Activated naive CD8-positive, alpha-beta T cell (primary cell): ENCODE measurements around the gene PCSK9.
"Not testable (repeated sequence)": the region's sequence is repeated elsewhere in the genome, so short reads cannot be mapped to it uniquely, and the experiment has no call there.

Experiments used
- H3K27ac Mint-ChIP-seq: one replicate; pipeline ENCODE4 v1.8.0; 2021; ENCODE audit warnings: mixed read lengths
- H3K27me3 Mint-ChIP-seq: one replicate; pipeline ENCODE4 v1.8.0; 2021; ENCODE audit warnings: mixed read lengths
- H3K36me3 Mint-ChIP-seq: one replicate; pipeline ENCODE4 v1.8.0; 2021; ENCODE audit warnings: mixed read lengths
- H3K4me1 Mint-ChIP-seq: one replicate; pipeline ENCODE4 v1.8.0; 2021; ENCODE audit warnings: low read depth, mixed read lengths
- H3K4me3 Mint-ChIP-seq: one replicate; pipeline ENCODE4 v1.8.0; 2021; ENCODE audit warnings: mild to moderate bottlenecking, mixed read lengths
- H3K9me3 Mint-ChIP-seq: one replicate; pipeline ENCODE4 v1.8.0; 2021; ENCODE audit warnings: low read depth, mixed read lengths

Gene PCSK9

DNA sequence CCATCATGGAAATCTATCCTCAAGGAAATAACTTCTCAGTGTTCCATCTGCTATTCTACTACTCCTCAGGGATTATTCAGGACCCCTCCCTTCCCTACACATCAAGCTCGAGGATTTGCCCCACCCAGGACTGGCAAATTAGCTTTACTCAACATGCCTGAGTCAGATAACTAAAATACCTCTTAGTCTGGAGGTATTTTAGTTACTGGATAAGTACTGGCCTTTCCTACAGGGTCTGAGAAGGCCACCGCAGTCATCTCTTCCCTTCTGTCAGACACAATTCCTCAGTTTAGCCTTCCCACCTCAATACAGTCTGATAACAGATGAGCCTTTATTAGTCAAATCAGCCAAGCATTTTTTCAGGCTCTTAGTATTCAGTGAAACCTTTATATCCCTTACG lies 12.7 kb upstream of the PCSK9 start:
- H3K4me1 Mint-ChIP-seq, H3K36me3 Mint-ChIP-seq, H3K27me3 Mint-ChIP-seq, H3K9me3 Mint-ChIP-seq, H3K4me3 Mint-ChIP-seq, H3K27ac Mint-ChIP-seq: not testable (repeated sequence)

- not testable (repeated sequence) for H3K27ac Mint-ChIP-seq, H3K4me3 Mint-ChIP-seq, H3K9me3 Mint-ChIP-seq, H3K4me1 Mint-ChIP-seq, H3K36me3 Mint-ChIP-seq
- peaks cover 14% of the 10 kb centered on the region for H3K27me3 Mint-ChIP-seq
These were observed 8.2 kb upstream of the PCSK9 start for GRCh38 chr1:55031098-55031497.

DNA sequence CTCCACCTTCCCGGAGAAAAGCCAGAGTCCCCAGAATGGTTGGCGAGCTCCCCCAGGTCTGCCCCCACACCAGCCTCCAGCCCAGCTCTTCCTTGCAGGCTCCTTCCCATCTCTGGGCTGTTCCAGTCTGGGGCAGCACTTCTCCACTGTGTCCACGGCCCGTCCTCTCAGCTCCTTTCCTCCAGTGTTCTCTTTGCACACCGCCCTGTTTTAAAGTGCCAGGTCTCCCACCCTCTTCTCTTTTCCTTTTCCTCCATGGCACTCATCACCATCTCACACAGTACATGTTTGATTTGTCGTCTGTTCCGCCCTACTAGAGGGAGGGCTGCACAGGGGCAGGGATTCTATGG lies 6.1 kb upstream of the PCSK9 start:
- Mint-ChIP-seq H3K9me3 (no peaks in the 10 kb centered on the region), H3K4me1 (no peaks in the 10 kb centered on the region), H3K27ac (no peak overlapping the region), H3K4me3 (no peak overlapping the region), H3K36me3 (no peaks in the 10 kb centered on the region), H3K27me3 (peaks cover 25% of the 10 kb centered on the region)

- H3K4me1 Mint-ChIP-seq = no peaks in the 10 kb centered on the region
- no peaks in the 10 kb centered on the region for H3K36me3 Mint-ChIP-seq
- peaks cover 29% of the 10 kb centered on the region for H3K27me3 Mint-ChIP-seq
- no peak overlapping the region for H3K27ac Mint-ChIP-seq
- no peak overlapping the region for H3K4me3 Mint-ChIP-seq
- H3K9me3 Mint-ChIP-seq = no peaks in the 10 kb centered on the region
These were observed 4.7 kb upstream of the PCSK9 start for GRCh38 chr1:55034476-55035133.

DNA sequence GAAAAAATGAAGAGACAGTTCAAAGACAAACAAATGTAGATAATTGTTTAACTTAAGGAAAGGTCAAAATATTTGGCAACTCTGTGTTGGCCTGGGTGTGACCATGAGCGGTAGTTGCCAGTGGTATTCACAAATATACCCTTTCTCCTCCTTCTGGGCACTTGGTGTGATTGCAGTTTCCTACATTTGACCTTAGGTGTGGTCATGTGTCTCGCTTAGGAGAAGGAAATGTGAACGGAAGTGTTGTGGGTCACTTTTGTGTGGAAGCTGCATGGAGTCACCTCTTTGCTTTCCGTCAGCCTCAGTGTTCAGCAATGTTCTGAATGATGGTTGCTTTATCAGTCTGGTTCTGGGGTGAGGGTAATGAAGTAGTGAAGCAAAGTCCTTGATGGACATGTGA lies 3.4 kb upstream of the PCSK9 start:
- no peak overlapping the region for H3K27ac Mint-ChIP-seq
- no peaks in the 10 kb centered on the region for H3K36me3 Mint-ChIP-seq
- H3K4me3 Mint-ChIP-seq = no peak overlapping the region
- no peaks in the 10 kb centered on the region for H3K4me1 Mint-ChIP-seq
- peaks cover 33% of the 10 kb centered on the region for H3K27me3 Mint-ChIP-seq
- no peaks in the 10 kb centered on the region for H3K9me3 Mint-ChIP-seq

GRCh38 chr1:55037733-55038551 lies 1.4 kb upstream of the PCSK9 start:
- Mint-ChIP-seq H3K27me3 (peaks cover 35% of the 10 kb centered on the region), H3K4me1 (no peaks in the 10 kb centered on the region)

DNA sequence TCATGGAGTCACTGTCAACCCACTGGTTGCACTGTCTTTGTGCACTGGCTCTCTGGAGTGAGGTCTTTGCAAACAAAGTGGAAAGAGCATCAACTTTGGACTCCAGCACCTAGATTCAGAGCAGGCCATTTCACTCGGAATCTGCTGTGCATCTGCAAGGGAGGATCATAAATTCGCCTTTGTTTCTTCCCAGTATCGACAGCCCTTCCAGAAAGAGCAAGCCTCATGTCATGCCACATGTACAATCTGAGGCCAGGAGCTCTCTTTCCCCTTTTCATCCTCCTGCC lies 853 bp upstream of the PCSK9 start:
- Mint-ChIP-seq H3K9me3 (no peaks in the 10 kb centered on the region), H3K4me1 (no peaks in the 10 kb centered on the region), H3K36me3 (no peaks in the 10 kb centered on the region), H3K4me3 (no peak overlapping the region), H3K27ac (no peak overlapping the region), H3K27me3 (peaks cover 34% of the 10 kb centered on the region)

More at GRCh38 chr1:55037733-55038551, 1.4 kb upstream of the PCSK9 start:
- no peak overlapping the region for H3K4me3 Mint-ChIP-seq
- no peaks in the 10 kb centered on the region for H3K36me3 Mint-ChIP-seq
- H3K9me3 Mint-ChIP-seq = no peaks in the 10 kb centered on the region
- no peak overlapping the region for H3K27ac Mint-ChIP-seq

- H3K27ac Mint-ChIP-seq = no peak overlapping the region
- H3K27me3 Mint-ChIP-seq = peaks cover 34% of the 10 kb centered on the region
- H3K9me3 Mint-ChIP-seq = no peaks in the 10 kb centered on the region
- no peaks in the 10 kb centered on the region for H3K4me1 Mint-ChIP-seq
- no peaks in the 10 kb centered on the region for H3K36me3 Mint-ChIP-seq
- H3K4me3 Mint-ChIP-seq = no peak overlapping the region
These were observed 390 bp upstream of the PCSK9 start for GRCh38 chr1:55038974-55039341.

DNA sequence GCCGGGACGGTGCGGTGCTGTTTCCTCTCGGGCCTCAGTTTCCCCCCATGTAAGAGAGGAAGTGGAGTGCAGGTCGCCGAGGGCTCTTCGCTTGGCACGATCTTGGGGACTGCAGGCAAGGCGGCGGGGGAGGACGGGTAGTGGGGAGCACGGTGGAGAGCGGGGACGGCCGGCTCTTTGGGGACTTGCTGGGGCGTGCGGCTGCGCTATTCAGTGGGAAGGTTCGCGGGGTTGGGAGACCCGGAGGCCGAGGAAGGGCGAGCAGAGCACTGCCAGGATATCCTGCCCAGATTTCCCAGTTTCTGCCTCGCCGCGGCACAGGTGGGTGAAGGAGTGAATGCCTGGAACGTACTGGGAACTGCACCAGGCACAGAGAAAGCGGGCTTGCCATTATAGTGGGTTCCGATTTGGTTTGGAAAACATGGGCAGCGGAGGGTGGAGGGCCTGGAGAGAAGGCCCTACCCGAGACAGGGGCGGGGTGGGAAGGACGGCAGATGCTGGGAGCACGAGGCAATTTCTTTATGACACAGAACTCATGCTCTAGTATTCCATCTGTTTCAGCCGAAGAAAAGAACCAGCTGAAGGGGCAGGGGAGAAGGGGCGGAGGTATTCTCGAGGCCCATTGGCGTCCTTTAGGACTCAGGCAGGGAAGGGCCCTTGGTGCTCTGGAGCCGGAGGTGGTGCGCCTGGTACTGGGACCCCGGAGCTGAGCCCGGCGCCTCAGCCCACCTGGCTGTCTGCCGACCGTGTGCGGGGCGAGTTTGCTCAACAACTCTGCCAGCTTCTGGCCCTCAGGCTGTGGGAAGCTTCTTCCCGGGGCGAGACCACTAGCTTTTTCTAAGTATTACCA lies 960 bp downstream of the PCSK9 start:
- no peak overlapping the region for H3K27ac Mint-ChIP-seq
- no peak overlapping the region for H3K4me3 Mint-ChIP-seq
- H3K27me3 Mint-ChIP-seq = peaks cover 31% of the 10 kb centered on the region
- no peaks in the 10 kb centered on the region for H3K36me3 Mint-ChIP-seq
- H3K9me3 Mint-ChIP-seq = no peaks in the 10 kb centered on the region
- H3K4me1 Mint-ChIP-seq = no peaks in the 10 kb centered on the region

GRCh38 chr1:55040933-55041494 lies 1.7 kb downstream of the PCSK9 start:
- H3K36me3 Mint-ChIP-seq = no peaks in the 10 kb centered on the region
- H3K4me3 Mint-ChIP-seq = no peak overlapping the region
- H3K9me3 Mint-ChIP-seq = no peaks in the 10 kb centered on the region
- peaks cover 26% of the 10 kb centered on the region for H3K27me3 Mint-ChIP-seq
- no peaks in the 10 kb centered on the region for H3K4me1 Mint-ChIP-seq
- no peak overlapping the region for H3K27ac Mint-ChIP-seq

- peaks cover 22% of the 10 kb centered on the region for H3K27me3 Mint-ChIP-seq
These were observed 2.3 kb downstream of the PCSK9 start for GRCh38 chr1:55041613-55042012.

GRCh38 chr1:55043011-55043410 lies 3.7 kb downstream of the PCSK9 start:
- no peak overlapping the region for H3K27ac Mint-ChIP-seq
- H3K4me1 Mint-ChIP-seq = no peaks in the 10 kb centered on the region
- no peaks in the 10 kb centered on the region for H3K36me3 Mint-ChIP-seq
- no peaks in the 10 kb centered on the region for H3K9me3 Mint-ChIP-seq
- peaks cover 14% of the 10 kb centered on the region for H3K27me3 Mint-ChIP-seq
- H3K4me3 Mint-ChIP-seq = no peak overlapping the region

More at GRCh38 chr1:55041613-55042012, 2.3 kb downstream of the PCSK9 start:
- H3K9me3 Mint-ChIP-seq = no peaks in the 10 kb centered on the region
- H3K27ac Mint-ChIP-seq = no peak overlapping the region
- H3K36me3 Mint-ChIP-seq = no peaks in the 10 kb centered on the region
- H3K4me3 Mint-ChIP-seq = no peak overlapping the region
- H3K4me1 Mint-ChIP-seq = no peaks in the 10 kb centered on the region

- Mint-ChIP-seq H3K36me3 (no peaks in the 10 kb centered on the region), H3K4me1 (no peaks in the 10 kb centered on the region), H3K27me3 (peaks cover 12% of the 10 kb centered on the region), H3K9me3 (no peaks in the 10 kb centered on the region), H3K4me3 (no peak overlapping the region), H3K27ac (no peak overlapping the region)
These were observed 4.4 kb downstream of the PCSK9 start for GRCh38 chr1:55043726-55044125.

DNA sequence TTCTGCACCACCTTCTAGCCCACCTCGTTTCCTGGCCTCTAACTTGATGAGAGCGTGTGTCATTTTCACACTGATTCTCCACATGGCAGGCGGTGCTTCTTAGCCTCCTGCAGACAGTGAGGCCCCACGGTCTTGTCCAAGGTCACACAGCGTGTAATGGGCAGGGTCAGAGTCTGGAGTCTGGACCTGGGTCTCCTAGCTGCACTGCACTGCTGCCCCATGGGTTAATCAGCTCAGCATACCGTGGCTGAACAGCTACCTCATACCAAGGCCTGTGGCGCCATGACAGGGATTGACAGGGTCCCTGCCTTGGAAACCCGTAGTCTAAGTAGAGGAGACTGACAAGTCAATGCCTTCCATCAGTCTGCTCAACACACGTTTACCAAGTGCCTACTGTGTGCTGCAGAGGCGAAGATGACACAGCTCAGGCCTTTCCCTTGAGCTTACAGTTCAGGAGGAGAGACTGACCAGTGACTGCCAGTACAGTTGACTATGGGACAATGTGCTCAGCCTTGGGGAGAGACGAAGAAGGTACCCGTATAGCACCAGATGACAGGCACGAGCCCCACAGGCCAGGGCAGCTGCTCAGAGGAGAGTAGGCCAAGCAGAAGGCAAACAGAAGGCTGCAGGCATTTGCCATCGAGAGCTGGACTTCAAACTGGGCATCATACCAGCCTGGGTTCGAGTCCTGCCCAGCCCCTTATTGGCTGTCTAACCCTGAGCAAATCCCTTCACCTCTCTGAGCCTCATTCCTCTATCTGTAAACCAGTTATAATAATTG lies 5.5 kb downstream of the PCSK9 start:
- Mint-ChIP-seq H3K4me1 (no peaks in the 10 kb centered on the region), H3K9me3 (no peaks in the 10 kb centered on the region), H3K4me3 (no peak overlapping the region), H3K27ac (no peak overlapping the region), H3K36me3 (no peaks in the 10 kb centered on the region), H3K27me3 (peaks cover 10% of the 10 kb centered on the region)
